Epithelial cell of prostate (primary cell): ENCODE results near the gene LHX3.

Source experiments
- DNase-seq: peaks from one replicate; pipeline ENCODE4 v3.0.0-alpha.2; 2011; ENCODE audit warnings: low read depth, low spot score
- H3K27ac ChIP-seq: fragments of 450-650 bp; 2 replicates; pipeline ENCODE4 v1.5.1; 2017; ENCODE audit warnings: mild to moderate bottlenecking

LHX3 gene

GRCh38 chr9:136197084-136197875 is 7.6 kb downstream of the LHX3 start:
- no peak for DNase-seq
- no peak overlapping the region for H3K27ac ChIP-seq

- DNase-seq: no peak
- no peak overlapping the region for H3K27ac ChIP-seq
Observed at GRCh38 chr9:136196404-136197083, 8.4 kb downstream of the LHX3 start.

- no peak for DNase-seq
- H3K27ac ChIP-seq: no peak overlapping the region
Observed at GRCh38 chr9:136194540-136194939, 10.4 kb downstream of the LHX3 start.

GRCh38 chr9:136193891-136194279 is 11.0 kb downstream of the LHX3 start:
- no peak for DNase-seq
- no peak overlapping the region for H3K27ac ChIP-seq

- DNase-seq: no peak
- no peak overlapping the region for H3K27ac ChIP-seq
Observed at GRCh38 chr9:136193127-136193890, 11.6 kb downstream of the LHX3 start.

- H3K27ac ChIP-seq: no peak overlapping the region
- DNase-seq: no peak
Observed at GRCh38 chr9:136192289-136193126, 12.4 kb downstream of the LHX3 start.

- DNase-seq: no peak
Observed at GRCh38 chr9:136191960-136192286, 13.0 kb downstream of the LHX3 start.

GRCh38 chr9:136191099-136191959 is 13.6 kb downstream of the LHX3 start:
- DNase-seq: no peak
- no peak overlapping the region for H3K27ac ChIP-seq

More at GRCh38 chr9:136191960-136192286, 13.0 kb downstream of the LHX3 start:
- no peak overlapping the region for H3K27ac ChIP-seq

- no peak overlapping the region for H3K27ac ChIP-seq
- no peak for DNase-seq
Observed at GRCh38 chr9:136190656-136191055, 14.3 kb downstream of the LHX3 start.

- H3K27ac ChIP-seq: no peak overlapping the region
Observed at GRCh38 chr9:136190237-136190601, 14.7 kb downstream of the LHX3 start.

GRCh38 chr9:136189394-136190236 is 15.3 kb downstream of the LHX3 start:
- no peak overlapping the region for H3K27ac ChIP-seq
- no peak for DNase-seq

More at GRCh38 chr9:136190237-136190601, 14.7 kb downstream of the LHX3 start:
- no peak for DNase-seq

- no peak for DNase-seq
- no peak overlapping the region for H3K27ac ChIP-seq
Observed at GRCh38 chr9:136187683-136188586, 17.0 kb downstream of the LHX3 start.

GRCh38 chr9:136187197-136187596 is 17.7 kb downstream of the LHX3 start:
- H3K27ac ChIP-seq: no peak overlapping the region

GRCh38 chr9:136186386-136186785 is 18.5 kb downstream of the LHX3 start:
- DNase-seq: no peak
- no peak overlapping the region for H3K27ac ChIP-seq

More at GRCh38 chr9:136187197-136187596, 17.7 kb downstream of the LHX3 start:
- no peak for DNase-seq

- DNase-seq: no peak
- H3K27ac ChIP-seq: no peak overlapping the region
Observed at GRCh38 chr9:136185596-136186366, 19.1 kb downstream of the LHX3 start.

- no peak for DNase-seq
- no peak overlapping the region for H3K27ac ChIP-seq
Observed at GRCh38 chr9:136185066-136185465, 19.9 kb downstream of the LHX3 start.
